GM12891 (cell line): ENCODE results near the gene ODF2.

Experiments used
- POLR2A ChIP-seq: IDR thresholded peaks from 2 replicates; pipeline ENCODE4 v1.6.1; 2011; ENCODE audit warnings: low read depth, low read length, control low read depth
- TAF1 ChIP-seq: IDR thresholded peaks from 2 replicates; pipeline ENCODE4 v1.6.1; 2011; ENCODE audit warnings: low read depth, low read length, control low read depth

DNA sequence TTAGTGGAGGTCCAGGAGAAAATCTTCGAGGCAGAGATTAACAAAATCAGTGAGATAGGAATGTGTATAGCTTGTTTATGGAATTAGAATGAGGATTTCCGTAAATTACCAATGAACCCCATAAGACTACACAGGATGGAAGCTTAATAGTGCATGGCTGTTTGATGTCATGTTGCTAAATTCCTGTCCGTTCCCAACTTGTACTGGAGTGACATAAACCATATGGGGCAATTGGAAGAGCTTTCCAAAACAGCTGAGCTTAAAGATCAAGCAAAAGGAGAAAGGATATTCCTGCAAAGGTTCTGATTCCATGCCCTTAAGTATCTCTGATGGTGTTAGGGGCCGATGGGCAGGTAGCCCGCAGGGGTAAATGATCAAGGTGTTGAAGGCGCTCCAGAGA lies 66.2 kb downstream of the ODF2 start:
- no peak for TF ChIP-seq POLR2A
- TF ChIP-seq TAF1 = no peak
